Measurements from ENCODE around the gene KCND2.
A peak's percentile ranks its signal among the peaks of the same experiment; 100 is the strongest.
"Not testable (repeated sequence)": the region's sequence is repeated elsewhere in the genome, so short reads cannot be mapped to it uniquely, and the experiment has no call there.

Gene KCND2

GRCh38 chr7:120774481-120774880 is 501.5 kb downstream of the KCND2 start:
- no peak for DNase-seq

- DNase-seq = no peak
These were observed 502.8 kb downstream of the KCND2 start for GRCh38 chr7:120775755-120776154.

GRCh38 chr7:120779078-120779477 is 506.1 kb downstream of the KCND2 start:
- not testable (repeated sequence) for DNase-seq

- DNase-seq = not testable (repeated sequence)
These were observed 507.5 kb downstream of the KCND2 start for GRCh38 chr7:120780451-120780850.

GRCh38 chr7:120780938-120781337 is 508.0 kb downstream of the KCND2 start:
- no peak for DNase-seq

- DNase-seq = not testable (repeated sequence)
These were observed 508.9 kb downstream of the KCND2 start for GRCh38 chr7:120781924-120782323.

GRCh38 chr7:120783273-120783672 is 510.3 kb downstream of the KCND2 start:
- no peak for DNase-seq

GRCh38 chr7:120783721-120784120 is 510.7 kb downstream of the KCND2 start:
- DNase-seq = no peak

- no peak for DNase-seq
These were observed 512.1 kb downstream of the KCND2 start for GRCh38 chr7:120785095-120785494.

GRCh38 chr7:120792091-120792860 is 519.3 kb downstream of the KCND2 start:
- peak; percentile 44 for DNase-seq

GRCh38 chr7:120792861-120793130 is 519.8 kb downstream of the KCND2 start:
- DNase-seq = no peak

GRCh38 chr7:120793213-120793936 is 520.4 kb downstream of the KCND2 start:
- no peak for DNase-seq

GRCh38 chr7:120794106-120794729 is 521.2 kb downstream of the KCND2 start:
- no peak for DNase-seq

GRCh38 chr7:120797026-120797645 is 524.2 kb downstream of the KCND2 start:
- DNase-seq = no peak

- DNase-seq = no peak
These were observed 526.2 kb downstream of the KCND2 start for GRCh38 chr7:120799147-120799546.
